Measurements from ENCODE around the gene MAPRE3. TPM values are rescaled to one million over a fixed set of nuclear protein-coding genes. Genes with fewer than 3 reads are reported as not detected.
A peak's percentile ranks its signal among the peaks of the same experiment; 100 is the strongest.
"Not testable (repeated sequence)": the region's sequence is repeated elsewhere in the genome, so short reads cannot be mapped to it uniquely, and the experiment has no call there.

MAPRE3 gene
- polyA plus RNA-seq: 10 to 100 TPM in 1 of 2 donors, 1 to 10 TPM in 1; 7.4 to 13.4 TPM

- WGBS, 2 donors: 0% methylated on average over 48 to 69 of the region's 69 CpGs
- no peaks in the 10 kb centered on the region for H3K9me3 ChIP-seq (ENCODE audit: control insufficient read depth in 2 of 2, insufficient read depth in 1 of 2, low read depth in 1 of 2, low read length in 1 of 2)
- peak within 1 kb of the TSS; percentile 56 to 67 for H3K27ac ChIP-seq (ENCODE audit: low read depth in 2 of 2, low read length in 1 of 2)
- no peaks in the 10 kb centered on the region for H3K36me3 ChIP-seq (ENCODE audit: control insufficient read depth in 2 of 2, insufficient read depth in 2 of 2, low read length in 1 of 2)
- H3K27me3 ChIP-seq (ENCODE audit: control insufficient read depth in 1 of 2, insufficient read depth in 2 of 2, low read length in 2 of 2): no peaks in the 10 kb centered on the region
- peak within 1 kb of the TSS; percentile 64 to 74 for H3K4me3 ChIP-seq (ENCODE audit: low read depth in 1 of 2, low read length in 2 of 2)
- H3K4me1 ChIP-seq (ENCODE audit: control insufficient read depth in 2 of 2, insufficient read depth in 2 of 2, low read length in 1 of 2): peaks cover 0 to 2% of the 10 kb centered on the region in 2 donors
Measured at GRCh38 chr2:26970244-26970927, at the start of gene MAPRE3. TSS of gene MAPRE3 (plus strand) at chr2:26970637. CDS start at chr2:27022219, 51,582 bp downstream.

- 87 to 89% methylated on average over 5 of the region's 5 CpGs for WGBS, 2 donors
- no peak overlapping the region for H3K27ac ChIP-seq (ENCODE audit: low read depth in 2 of 2, low read length in 1 of 2)
- no peak overlapping the region for H3K4me3 ChIP-seq (ENCODE audit: low read depth in 1 of 2, low read length in 2 of 2)
- no peaks in the 10 kb centered on the region for H3K9me3 ChIP-seq (ENCODE audit: control insufficient read depth in 2 of 2, insufficient read depth in 1 of 2, low read depth in 1 of 2, low read length in 1 of 2)
- no peaks in the 10 kb centered on the region for H3K27me3 ChIP-seq (ENCODE audit: control insufficient read depth in 1 of 2, insufficient read depth in 2 of 2, low read length in 2 of 2)
- no peaks in the 10 kb centered on the region for H3K36me3 ChIP-seq (ENCODE audit: control insufficient read depth in 2 of 2, insufficient read depth in 2 of 2, low read length in 1 of 2)
- H3K4me1 ChIP-seq (ENCODE audit: control insufficient read depth in 2 of 2, insufficient read depth in 2 of 2, low read length in 1 of 2): peaks cover 0 to 2% of the 10 kb centered on the region in 2 donors
Measured at GRCh38 chr2:26921323-26921722, 49.1 kb upstream of the MAPRE3 start.

GRCh38 chr2:26922405-26923188 lies 47.8 kb upstream of the MAPRE3 start:
- no peak overlapping the region for H3K27ac ChIP-seq (ENCODE audit: low read depth in 2 of 2, low read length in 1 of 2)
- WGBS, 2 donors: 11 to 13% methylated on average over 8 of the region's 8 CpGs

DNA sequence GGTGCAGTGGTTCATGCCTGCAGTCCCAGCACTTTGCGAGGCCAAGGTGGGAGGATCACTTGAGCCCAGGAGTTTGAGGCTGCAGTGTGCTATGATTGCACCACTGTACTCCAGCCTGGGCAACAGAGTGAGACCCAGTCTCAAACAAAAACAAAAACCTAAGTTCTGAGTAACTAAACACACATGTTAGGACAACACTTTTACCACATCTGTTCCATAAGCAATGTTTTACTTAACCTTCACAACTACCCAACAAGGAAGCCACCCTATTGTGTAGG lies 47.3 kb upstream of the MAPRE3 start:
- not testable (repeated sequence) for H3K4me1 ChIP-seq (ENCODE audit: control insufficient read depth in 2 of 2, insufficient read depth in 2 of 2, low read length in 1 of 2); H3K4me3 ChIP-seq (ENCODE audit: low read depth in 1 of 2, low read length in 2 of 2); H3K27me3 ChIP-seq (ENCODE audit: control insufficient read depth in 1 of 2, insufficient read depth in 2 of 2, low read length in 2 of 2); H3K9me3 ChIP-seq (ENCODE audit: control insufficient read depth in 2 of 2, insufficient read depth in 1 of 2, low read depth in 1 of 2, low read length in 1 of 2); H3K36me3 ChIP-seq (ENCODE audit: control insufficient read depth in 2 of 2, insufficient read depth in 2 of 2, low read length in 1 of 2); H3K27ac ChIP-seq (ENCODE audit: low read depth in 2 of 2, low read length in 1 of 2)
- WGBS, 2 donors: 79 to 85% methylated on average over 1 of the region's 1 CpG

More at GRCh38 chr2:26922405-26923188, 47.8 kb upstream of the MAPRE3 start:
- Histone ChIP-seq H3K36me3 (ENCODE audit: control insufficient read depth in 2 of 2, insufficient read depth in 2 of 2, low read length in 1 of 2) (no peaks in the 10 kb centered on the region), H3K27me3 (ENCODE audit: control insufficient read depth in 1 of 2, insufficient read depth in 2 of 2, low read length in 2 of 2) (no peaks in the 10 kb centered on the region), H3K9me3 (ENCODE audit: control insufficient read depth in 2 of 2, insufficient read depth in 1 of 2, low read depth in 1 of 2, low read length in 1 of 2) (no peaks in the 10 kb centered on the region), H3K4me1 (ENCODE audit: control insufficient read depth in 2 of 2, insufficient read depth in 2 of 2, low read length in 1 of 2) (peaks cover 0 to 2% of the 10 kb centered on the region in 2 donors), H3K4me3 (ENCODE audit: low read depth in 1 of 2, low read length in 2 of 2) (no peak overlapping the region)

GRCh38 chr2:26924731-26925099 lies 45.7 kb upstream of the MAPRE3 start:
- Histone ChIP-seq H3K36me3 (ENCODE audit: control insufficient read depth in 2 of 2, insufficient read depth in 2 of 2, low read length in 1 of 2) (no peaks in the 10 kb centered on the region), H3K4me3 (ENCODE audit: low read depth in 1 of 2, low read length in 2 of 2) (no peak overlapping the region), H3K27me3 (ENCODE audit: control insufficient read depth in 1 of 2, insufficient read depth in 2 of 2, low read length in 2 of 2) (no peaks in the 10 kb centered on the region), H3K27ac (ENCODE audit: low read depth in 2 of 2, low read length in 1 of 2) (no peak overlapping the region), H3K4me1 (ENCODE audit: control insufficient read depth in 2 of 2, insufficient read depth in 2 of 2, low read length in 1 of 2) (peaks cover 0 to 2% of the 10 kb centered on the region in 2 donors), H3K9me3 (ENCODE audit: control insufficient read depth in 2 of 2, insufficient read depth in 1 of 2, low read depth in 1 of 2, low read length in 1 of 2) (no peaks in the 10 kb centered on the region)
- WGBS, 2 donors: 92% methylated on average over 14 of the region's 14 CpGs

- Histone ChIP-seq H3K4me3 (ENCODE audit: low read depth in 1 of 2, low read length in 2 of 2) (no peak overlapping the region), H3K36me3 (ENCODE audit: control insufficient read depth in 2 of 2, insufficient read depth in 2 of 2, low read length in 1 of 2) (no peaks in the 10 kb centered on the region), H3K27me3 (ENCODE audit: control insufficient read depth in 1 of 2, insufficient read depth in 2 of 2, low read length in 2 of 2) (no peaks in the 10 kb centered on the region), H3K4me1 (ENCODE audit: control insufficient read depth in 2 of 2, insufficient read depth in 2 of 2, low read length in 1 of 2) (peaks cover 0 to 2% of the 10 kb centered on the region in 2 donors), H3K9me3 (ENCODE audit: control insufficient read depth in 2 of 2, insufficient read depth in 1 of 2, low read depth in 1 of 2, low read length in 1 of 2) (no peaks in the 10 kb centered on the region), H3K27ac (ENCODE audit: low read depth in 2 of 2, low read length in 1 of 2) (no peak overlapping the region)
- 61 to 64% methylated on average over 9 of the region's 9 CpGs for WGBS, 2 donors
Measured at GRCh38 chr2:26925100-26925791, 45.2 kb upstream of the MAPRE3 start.

- 90 to 91% methylated on average over 9 of the region's 9 CpGs for WGBS, 2 donors
- H3K27ac ChIP-seq (ENCODE audit: low read depth in 2 of 2, low read length in 1 of 2): no peak overlapping the region
- no peaks in the 10 kb centered on the region for H3K27me3 ChIP-seq (ENCODE audit: control insufficient read depth in 1 of 2, insufficient read depth in 2 of 2, low read length in 2 of 2)
Measured at GRCh38 chr2:26927221-26927620, 43.2 kb upstream of the MAPRE3 start.

DNA sequence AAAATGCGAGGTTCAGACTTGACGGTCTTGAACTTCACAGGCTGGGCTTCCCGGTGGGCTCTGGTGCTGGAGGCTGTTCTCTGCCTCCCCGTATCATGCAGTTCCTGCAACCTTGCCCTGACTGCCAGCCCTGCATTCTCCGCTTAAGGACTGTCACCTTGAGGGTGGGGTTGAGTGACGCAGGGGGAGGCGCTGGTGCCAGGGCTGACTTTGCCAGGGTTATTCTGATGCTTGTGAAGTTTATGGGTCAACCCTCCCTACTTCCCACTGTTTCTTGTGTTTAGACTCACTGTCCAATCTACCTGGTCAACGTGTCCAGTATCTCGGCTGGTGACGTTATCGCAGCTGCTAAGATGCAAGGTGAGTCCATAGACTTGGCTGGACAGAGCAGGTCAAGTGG lies 37.5 kb upstream of the MAPRE3 start:
- WGBS, 2 donors: 69 to 75% methylated on average over 11 of the region's 11 CpGs
- no peaks in the 10 kb centered on the region for H3K9me3 ChIP-seq (ENCODE audit: control insufficient read depth in 2 of 2, insufficient read depth in 1 of 2, low read depth in 1 of 2, low read length in 1 of 2)
- H3K4me3 ChIP-seq (ENCODE audit: low read depth in 1 of 2, low read length in 2 of 2): no peak overlapping the region
- H3K27me3 ChIP-seq (ENCODE audit: control insufficient read depth in 1 of 2, insufficient read depth in 2 of 2, low read length in 2 of 2): no peaks in the 10 kb centered on the region
- H3K4me1 ChIP-seq (ENCODE audit: control insufficient read depth in 2 of 2, insufficient read depth in 2 of 2, low read length in 1 of 2): no peaks in the 10 kb centered on the region
- H3K36me3 ChIP-seq (ENCODE audit: control insufficient read depth in 2 of 2, insufficient read depth in 2 of 2, low read length in 1 of 2): no peaks in the 10 kb centered on the region
- no peak overlapping the region for H3K27ac ChIP-seq (ENCODE audit: low read depth in 2 of 2, low read length in 1 of 2)

More at GRCh38 chr2:26927221-26927620, 43.2 kb upstream of the MAPRE3 start:
- H3K4me3 ChIP-seq (ENCODE audit: low read depth in 1 of 2, low read length in 2 of 2): no peak overlapping the region
- no peaks in the 10 kb centered on the region for H3K9me3 ChIP-seq (ENCODE audit: control insufficient read depth in 2 of 2, insufficient read depth in 1 of 2, low read depth in 1 of 2, low read length in 1 of 2)
- peaks cover 0 to 2% of the 10 kb centered on the region in 2 donors for H3K4me1 ChIP-seq (ENCODE audit: control insufficient read depth in 2 of 2, insufficient read depth in 2 of 2, low read length in 1 of 2)
- H3K36me3 ChIP-seq (ENCODE audit: control insufficient read depth in 2 of 2, insufficient read depth in 2 of 2, low read length in 1 of 2): no peaks in the 10 kb centered on the region

DNA sequence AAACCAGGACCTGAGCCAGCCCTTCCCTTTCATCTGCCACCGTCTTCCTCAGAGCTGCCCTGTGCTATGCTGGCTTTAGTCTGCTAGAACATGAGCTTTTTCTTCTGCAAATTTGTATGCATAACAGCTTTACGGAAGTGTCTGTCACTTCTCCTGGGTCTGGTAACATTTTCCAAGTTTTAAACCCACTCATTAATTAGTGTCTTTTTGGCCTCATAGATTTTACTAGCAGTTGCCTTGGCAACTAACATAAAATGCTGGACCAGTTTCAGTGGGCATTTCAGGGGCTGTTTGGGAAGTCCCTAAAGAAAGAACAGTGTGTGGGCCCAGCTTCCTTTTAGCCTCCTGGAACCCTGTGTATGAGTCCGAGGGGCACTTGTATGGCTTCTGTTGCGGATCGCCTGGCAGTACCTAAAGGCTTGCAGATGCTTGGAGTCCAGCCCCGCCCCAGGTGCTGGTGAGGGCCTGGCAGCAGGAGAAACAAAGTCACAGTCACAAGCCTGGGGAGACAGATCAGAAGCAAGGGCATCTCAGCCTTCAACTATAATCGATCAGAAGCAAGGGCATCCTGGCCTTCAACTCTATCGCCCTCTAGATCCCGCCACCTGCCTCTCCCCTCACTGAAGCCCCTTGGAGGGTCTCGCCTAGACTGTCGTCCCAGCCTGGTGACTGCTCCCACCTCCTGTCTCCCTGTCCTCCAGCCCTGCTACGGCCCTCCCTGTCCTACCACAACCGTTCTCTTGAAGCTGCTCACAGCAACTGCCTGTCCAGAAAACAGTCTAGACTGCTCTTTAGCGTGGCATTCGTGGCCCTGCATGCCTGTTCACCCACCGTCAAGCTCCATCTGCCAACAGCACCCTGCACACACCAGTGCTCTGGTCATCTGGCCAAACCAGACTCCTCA lies 36.8 kb upstream of the MAPRE3 start:
- Histone ChIP-seq H3K27ac (ENCODE audit: low read depth in 2 of 2, low read length in 1 of 2) (no peak overlapping the region), H3K4me3 (ENCODE audit: low read depth in 1 of 2, low read length in 2 of 2) (no peak overlapping the region), H3K36me3 (ENCODE audit: control insufficient read depth in 2 of 2, insufficient read depth in 2 of 2, low read length in 1 of 2) (no peaks in the 10 kb centered on the region), H3K27me3 (ENCODE audit: control insufficient read depth in 1 of 2, insufficient read depth in 2 of 2, low read length in 2 of 2) (no peaks in the 10 kb centered on the region), H3K4me1 (ENCODE audit: control insufficient read depth in 2 of 2, insufficient read depth in 2 of 2, low read length in 1 of 2) (no peaks in the 10 kb centered on the region), H3K9me3 (ENCODE audit: control insufficient read depth in 2 of 2, insufficient read depth in 1 of 2, low read depth in 1 of 2, low read length in 1 of 2) (no peaks in the 10 kb centered on the region)
- 83 to 86% methylated on average over 16 of the region's 16 CpGs for WGBS, 2 donors

Data from esophagus (tissue), 2 donors.